Measurements from ENCODE around the gene EIF2D. TPM values are rescaled to one million over a fixed set of nuclear protein-coding genes. Genes with fewer than 3 reads are reported as not detected.

EIF2D gene
- total and polyA plus RNA-seq, 9 of the 15 experiments (the other 6 are each of a cell fraction or from before 2014, with no cell fraction given): 81.1 to 138 (median 93.9) TPM

- TF ChIP-seq ZNF609 (CRISPR knock-in tag; IDR thresholded peaks at IDR 0.05; ENCODE audit: borderline replicate concordance) (peak; percentile 99), MBD1 (CRISPR knock-in tag; IDR thresholded peaks at IDR 0.05) (peak; percentile 95), ZMIZ1 (IDR thresholded peaks at IDR 0.05; ENCODE audit: low read depth in 2 of 2, low read length in 2 of 2) (peak in 1 of 2 experiments; percentile 83; a peak in 2 of 4 replicates), PREB (CRISPR knock-in tag; IDR thresholded peaks at IDR 0.05) (peak; percentile 99; the same call in 1 of the 2 replicates), ZEB2 (IDR thresholded peaks at IDR 0.05) (peak; percentile 98), RNF2 (IDR thresholded peaks at IDR 0.05) (peak; percentile 97), ZNF12 (CRISPR knock-in tag; IDR thresholded peaks at IDR 0.05) (peak; percentile 89), ZNF184 (CRISPR knock-in tag; IDR thresholded peaks at IDR 0.05) (no peak), ARID3B (CRISPR knock-in tag; IDR thresholded peaks at IDR 0.05; ENCODE audit: borderline replicate concordance) (no peak), SIN3B (IDR thresholded peaks at IDR 0.05; ENCODE audit: low read depth) (peak; percentile 100), ZNF778 (CRISPR knock-in tag; IDR thresholded peaks at IDR 0.05) (no peak), KHSRP (IDR thresholded peaks at IDR 0.05) (no peak), TAF7 (tag; IDR thresholded peaks at IDR 0.05) (peak; percentile 97)
These were observed at the start of gene EIF2D (continued) for GRCh38 chr1:206612129-206612876.
